Bronchial epithelial cell (primary cell): ENCODE results near the gene LRRTM2. TPM values are rescaled to one million over a fixed set of nuclear protein-coding genes. Genes with fewer than 3 reads are reported as not detected.

Source experiments
- DNase-seq: peaks from one replicate; pipeline ENCODE4 v3.0.0-alpha.2; 2010; ENCODE audit warnings: low read depth
- FAIRE-seq: peaks from 2 replicates; lab custom pipeline; 2011; peaks lifted over from hg19 to GRCh38; lab: Jason Lieb, UNC
- H3K27me3 ChIP-seq: 2 replicates; pipeline ENCODE4 v1.5.1; 2011; ENCODE audit warnings: low read length; ENCODE audit not compliant: control insufficient read depth, insufficient read depth
- H3K36me3 ChIP-seq: 2 replicates; pipeline ENCODE4 v1.5.1; 2011; ENCODE audit warnings: low read length; ENCODE audit not compliant: control insufficient read depth, insufficient read depth
- H3K4me3 ChIP-seq: 2 replicates; pipeline ENCODE4 v1.5.1; 2011; ENCODE audit warnings: mild to moderate bottlenecking, low read depth, low read length, control low read depth
- CTCF ChIP-seq: IDR thresholded peaks from 2 replicates; pipeline ENCODE4 v1.5.1; 2011; ENCODE audit warnings: mild to moderate bottlenecking, moderate library complexity, low read length, control low read depth, inconsistent platforms; ENCODE audit not compliant: insufficient read depth, severe bottlenecking
- total RNA-seq: library from RNA; depleted of rRNA; stranded (reverse); fragments of >200 nt; gene quantifications from 2 replicates; pipeline ENCODE4 v1.2.1, GENCODE V29; 2014

The LRRTM2 gene
- total RNA-seq, 1 donor from 2014 or later, result not detected

- H3K4me3 ChIP-seq, result no peak overlapping the region
- no peak for FAIRE-seq
Measured at GRCh38 chr5:138878437-138879235, 3.5 kb upstream of the LRRTM2 start.

GRCh38 chr5:138876811-138877210, 1.7 kb upstream of the LRRTM2 start:
- FAIRE-seq (no peak), DNase-seq (no peak)
- Histone ChIP-seq H3K4me3 (no peak overlapping the region), H3K36me3 (peaks cover 1% of the 10 kb centered on the region), H3K27me3 (no peaks in the 10 kb centered on the region)
- no peak for TF ChIP-seq CTCF

More at GRCh38 chr5:138878437-138879235, 3.5 kb upstream of the LRRTM2 start:
- Histone ChIP-seq H3K36me3 (peaks cover 1% of the 10 kb centered on the region), H3K27me3 (no peaks in the 10 kb centered on the region)
- no peak for TF ChIP-seq CTCF
- DNase-seq, result no peak

- Histone ChIP-seq H3K4me3 (no peak overlapping the region), H3K36me3 (peaks cover 1% of the 10 kb centered on the region), H3K27me3 (no peaks in the 10 kb centered on the region)
- DNase-seq (no peak), FAIRE-seq (no peak)
- TF ChIP-seq CTCF, result no peak
Measured at GRCh38 chr5:138875946-138876345, 811 bp upstream of the LRRTM2 start.

- Histone ChIP-seq H3K27me3 (no peaks in the 10 kb centered on the region), H3K4me3 (no peak overlapping the region), H3K36me3 (peaks cover 1% of the 10 kb centered on the region)
- DNase-seq (no peak), FAIRE-seq (no peak)
- TF ChIP-seq CTCF, result no peak
Measured at GRCh38 chr5:138875552-138875875, 379 bp upstream of the LRRTM2 start.

GRCh38 chr5:138874241-138874640, 894 bp downstream of the LRRTM2 start:
- Histone ChIP-seq H3K36me3 (peaks cover 1% of the 10 kb centered on the region), H3K4me3 (no peak overlapping the region), H3K27me3 (no peaks in the 10 kb centered on the region)
- no peak for TF ChIP-seq CTCF
- DNase-seq (no peak), FAIRE-seq (no peak)
